GM18526 (cell line): ENCODE measurements around the gene CNR2.
A peak's percentile ranks its signal among the peaks of the same experiment; 100 is the strongest.

Experiments used
- POLR2A ChIP-seq: IDR thresholded peaks from 3 replicates; pipeline ENCODE4 v1.6.1; 2011; ENCODE audit not compliant: insufficient read length; ENCODE audit errors: extremely low read depth

CNR2 gene

DNA sequence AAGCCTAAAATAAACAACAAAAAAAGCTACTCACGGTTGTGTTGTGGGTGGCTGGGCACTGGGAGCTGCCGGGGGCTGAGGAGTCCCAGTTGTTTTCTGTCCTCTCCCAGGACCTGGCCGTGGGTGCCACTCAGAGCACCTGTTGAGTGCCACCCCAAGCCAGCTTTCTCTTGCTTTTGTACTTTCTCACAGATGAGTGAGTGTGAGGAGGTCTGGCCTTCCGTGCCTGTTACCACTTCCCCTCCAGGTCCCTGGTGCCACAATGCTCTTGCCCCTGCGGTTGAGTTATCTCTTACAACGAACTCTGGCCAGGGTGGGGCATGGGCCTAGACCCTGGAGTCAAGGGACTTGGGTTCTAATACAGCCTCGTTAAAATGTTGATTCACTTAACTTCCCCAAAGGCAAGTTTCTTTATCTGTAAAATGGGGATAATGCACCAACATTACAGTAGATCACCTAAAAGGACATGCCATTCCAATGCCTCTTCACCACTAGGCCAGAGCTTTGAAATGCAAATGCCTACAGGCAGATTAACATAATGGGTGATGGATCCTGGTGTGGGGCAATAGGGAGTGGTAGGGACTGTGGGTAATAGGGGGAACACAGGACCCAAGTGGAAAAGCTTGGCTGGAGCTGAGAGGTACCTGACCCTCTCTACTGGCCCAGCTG, at the start of gene CNR2:
TSS of gene CNR2 (minus strand) at position 151 of the 669 bp plus-strand sequence. CDS start 37,745 bp downstream, outside the sequence.
- TF ChIP-seq POLR2A = peak; percentile 77

GRCh38 chr1:23960291-23961020, 47.3 kb upstream of the CNR2 start:
- no peak for TF ChIP-seq POLR2A

- TF ChIP-seq POLR2A = peak; percentile 81
Measured at GRCh38 chr1:23959461-23960290, 46.5 kb upstream of the CNR2 start, which contains the start of gene PNRC2. Gene PNRC2, plus strand, starts transcription at chr1:23959828. Its CDS starts 1,630 bp downstream, at chr1:23961458.

- TF ChIP-seq POLR2A = peak; percentile 59
Measured at GRCh38 chr1:23958810-23959460, 45.8 kb upstream of the CNR2 start.

DNA sequence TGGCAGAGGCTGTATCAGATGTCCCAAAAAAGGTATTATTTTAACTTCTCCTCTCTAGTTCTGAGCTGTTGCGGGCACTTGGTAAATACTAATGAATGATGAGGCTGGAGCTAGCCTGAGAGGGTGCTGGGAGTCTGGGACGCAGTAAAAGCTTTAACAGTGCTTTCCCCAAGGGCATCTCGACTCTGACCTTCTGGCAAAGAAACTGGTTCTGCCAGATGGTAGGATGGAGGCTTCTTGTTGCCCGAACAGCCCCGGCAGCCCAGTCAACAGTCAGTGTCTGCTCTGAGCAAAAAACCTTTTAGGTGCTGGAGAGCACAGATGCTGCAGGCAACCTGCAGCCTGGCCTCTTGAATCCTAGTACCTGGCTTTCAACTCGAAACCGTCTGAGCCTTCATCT, 43.9 kb upstream of the CNR2 start:
- no peak for TF ChIP-seq POLR2A

- no peak for TF ChIP-seq POLR2A
Measured at GRCh38 chr1:23953020-23953419, 39.9 kb upstream of the CNR2 start.

GRCh38 chr1:23947366-23947765, 34.2 kb upstream of the CNR2 start:
- no peak for TF ChIP-seq POLR2A

DNA sequence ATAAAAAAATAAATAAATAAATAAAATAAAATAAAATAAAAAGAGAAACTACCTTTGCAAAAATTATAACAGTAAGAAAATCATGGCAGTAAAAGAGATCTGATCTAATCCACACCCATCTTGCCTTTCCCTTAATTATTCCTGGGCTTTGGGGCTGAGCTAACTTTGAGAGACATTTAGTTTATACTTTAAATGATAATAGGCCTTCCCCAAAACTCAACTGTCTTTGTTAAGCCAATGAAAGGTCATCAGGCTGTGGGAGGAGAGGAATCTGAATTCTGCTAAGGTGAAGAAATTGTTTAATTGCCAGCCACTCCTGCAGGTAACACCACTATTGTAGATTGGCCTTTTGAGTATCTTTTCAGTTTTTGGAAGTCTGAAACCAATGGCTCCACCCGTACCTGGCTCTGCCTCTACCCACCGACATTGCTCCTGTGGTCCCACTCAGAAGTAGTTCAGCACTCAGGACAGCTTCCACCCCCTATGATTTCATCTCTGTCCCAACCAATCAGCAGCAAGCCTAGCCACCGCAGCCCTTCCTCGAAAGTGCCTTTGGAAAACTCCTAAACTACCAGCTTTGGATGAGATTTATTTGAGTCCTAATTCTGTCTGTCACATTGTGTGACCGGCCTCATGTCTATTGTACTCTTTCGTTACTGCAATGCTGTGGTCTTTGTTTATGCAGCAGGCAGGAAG, 23.5 kb upstream of the CNR2 start:
- TF ChIP-seq POLR2A = no peak

- TF ChIP-seq POLR2A = no peak
Measured at GRCh38 chr1:23931491-23931880, 18.3 kb upstream of the CNR2 start.

DNA sequence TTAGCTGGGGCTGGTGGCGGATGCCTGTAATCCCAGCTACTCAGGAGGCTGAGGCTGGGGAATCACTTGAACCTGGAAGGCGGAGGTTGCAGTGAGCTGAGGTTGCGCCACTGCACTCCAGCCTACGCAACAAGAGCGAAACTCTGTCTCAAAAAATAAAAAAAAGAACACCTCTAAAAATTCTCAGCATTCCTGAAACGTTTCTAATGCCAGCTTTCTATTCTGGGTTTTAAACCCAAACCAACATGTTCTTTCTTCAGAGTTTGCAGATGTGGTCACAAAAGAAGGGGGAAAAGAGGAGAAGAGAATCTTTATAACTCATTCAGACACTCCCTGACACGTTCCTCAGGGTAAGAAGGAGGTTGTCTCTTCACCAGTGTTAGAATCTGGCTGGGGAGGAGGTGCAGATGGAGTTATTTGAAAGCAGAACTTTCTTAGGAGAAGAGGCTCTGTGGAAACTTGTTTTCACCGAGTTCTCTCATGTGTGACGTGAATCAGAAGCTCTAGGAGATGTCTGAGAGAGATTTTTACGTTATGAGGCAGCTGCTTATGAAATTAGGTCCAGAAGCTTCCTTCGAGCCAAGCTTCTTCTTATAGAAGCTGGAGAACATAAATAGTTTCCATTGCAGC, 17.8 kb upstream of the CNR2 start:
- no peak for TF ChIP-seq POLR2A

DNA sequence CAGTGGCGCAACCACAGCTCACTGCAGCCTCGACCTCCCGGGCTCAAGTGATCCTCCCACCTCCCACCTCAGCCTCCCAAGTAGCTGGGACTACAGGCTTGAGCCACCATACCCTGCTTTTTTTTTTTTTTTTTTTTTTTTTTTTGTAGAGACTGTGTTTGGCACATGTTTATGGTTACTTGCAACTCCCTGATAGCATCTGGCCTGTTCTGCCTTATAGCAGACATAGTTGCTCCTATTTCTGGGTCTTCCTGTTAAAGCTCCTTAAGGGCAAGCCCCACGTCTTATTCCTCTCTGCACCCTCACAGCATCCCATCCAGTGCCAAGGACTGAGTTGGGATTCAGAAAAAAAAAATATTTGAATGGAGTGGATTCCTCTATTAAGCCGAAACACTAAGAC, 17.1 kb upstream of the CNR2 start:
- no peak for TF ChIP-seq POLR2A

DNA sequence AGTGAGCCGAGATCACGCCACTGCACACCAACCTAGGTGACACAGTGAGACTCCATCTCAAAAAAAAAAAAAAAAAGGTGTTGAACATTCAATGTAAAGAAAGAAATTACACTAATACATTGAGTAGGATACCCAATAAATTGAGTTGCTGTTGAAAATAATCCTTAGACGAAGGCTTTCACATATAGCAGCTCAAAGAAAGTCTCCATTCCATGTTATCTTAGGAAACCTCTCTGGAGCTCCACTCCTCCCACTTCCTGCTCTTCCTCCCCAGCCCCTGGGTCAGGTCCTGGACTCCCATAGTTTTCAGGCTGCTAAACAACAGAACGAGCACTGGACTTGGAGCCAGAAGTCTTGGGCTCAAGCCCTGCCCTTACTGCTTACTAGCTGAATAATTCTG, 15.6 kb upstream of the CNR2 start:
- TF ChIP-seq POLR2A = no peak

- TF ChIP-seq POLR2A = no peak
Measured at GRCh38 chr1:23927097-23927496, 13.9 kb upstream of the CNR2 start.

DNA sequence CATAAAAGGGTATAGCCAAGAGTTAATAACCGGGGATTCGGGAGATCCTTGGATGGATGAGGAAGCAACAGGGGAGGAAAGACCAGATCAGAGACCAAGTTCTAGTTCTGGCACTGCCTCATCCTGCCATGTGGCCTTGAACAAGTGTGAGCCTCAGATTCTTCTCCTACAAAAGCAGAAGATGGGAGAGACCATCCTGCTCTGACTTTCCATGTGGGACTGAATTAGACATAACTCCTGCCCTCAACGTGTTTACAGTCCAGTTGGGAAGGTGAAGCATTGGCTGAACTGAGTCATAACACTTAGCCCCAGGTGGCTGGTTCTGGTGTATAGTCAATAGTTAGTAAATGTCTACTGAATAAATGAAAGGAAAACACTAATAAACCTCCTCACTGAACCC, 12.1 kb upstream of the CNR2 start:
- TF ChIP-seq POLR2A = no peak
